Measurements from ENCODE around the gene TUBGCP4. TPM values are rescaled to one million over a fixed set of nuclear protein-coding genes. Genes with fewer than 3 reads are reported as not detected.

Gene TUBGCP4
- total and polyA plus RNA-seq, 9 of the 15 experiments (the other 6 are each of a cell fraction or from before 2014, with no cell fraction given), result 10.7 to 50.2 (median 29.6) TPM

GRCh38 chr15:43440721-43441281 is 69.9 kb downstream of the TUBGCP4 start (continued):
- TF ChIP-seq CREBBP (IDR thresholded peaks at IDR 0.05; ENCODE audit: low read depth, low read length) (no peak), SRF (CRISPR knock-in tag; IDR thresholded peaks at IDR 0.05) (no peak), SMAD3 (CRISPR knock-in tag; conservative IDR thresholded peaks at IDR 0.05) (no peak), ZNF324 (CRISPR knock-in tag; IDR thresholded peaks at IDR 0.05) (no peak), RUNX1 (IDR thresholded peaks at IDR 0.05; ENCODE audit: low read depth) (no peak), SMC3 (conservative IDR thresholded peaks at IDR 0.05; ENCODE audit: insufficient read depth, low read depth, low read length) (peak; percentile 81), CTBP1 (IDR thresholded peaks at IDR 0.05; ENCODE audit: borderline replicate concordance) (peak; percentile 82; the same call in 1 of the 2 replicates), NFE2 (IDR thresholded peaks at IDR 0.05; ENCODE audit: low read depth) (peak; percentile 99), ZNF175 (CRISPR knock-in tag; IDR thresholded peaks at IDR 0.05; ENCODE audit: low read depth) (no peak), ZNF584 (CRISPR knock-in tag; IDR thresholded peaks at IDR 0.05; ENCODE audit: low read depth) (no peak), ZHX1 (conservative IDR thresholded peaks at IDR 0.05; ENCODE audit: low read length) (no peak), ETV1 (tag; conservative IDR thresholded peaks at IDR 0.05; ENCODE audit: low read depth) (no peak), KLF1 (tag; IDR thresholded peaks at IDR 0.05) (no peak), SRSF9 (IDR thresholded peaks at IDR 0.05; ENCODE audit: borderline replicate concordance, low read depth, low read length) (no peak), KAT2B (IDR thresholded peaks at IDR 0.05; ENCODE audit: low read depth, low read length) (no peak), PHF21A (IDR thresholded peaks at IDR 0.05; ENCODE audit: borderline replicate concordance, low read depth) (no peak; the same call in 1 of the 2 replicates), SIN3B (IDR thresholded peaks at IDR 0.05; ENCODE audit: low read depth) (no peak)
- TF ChIP-seq, protein P1, sequence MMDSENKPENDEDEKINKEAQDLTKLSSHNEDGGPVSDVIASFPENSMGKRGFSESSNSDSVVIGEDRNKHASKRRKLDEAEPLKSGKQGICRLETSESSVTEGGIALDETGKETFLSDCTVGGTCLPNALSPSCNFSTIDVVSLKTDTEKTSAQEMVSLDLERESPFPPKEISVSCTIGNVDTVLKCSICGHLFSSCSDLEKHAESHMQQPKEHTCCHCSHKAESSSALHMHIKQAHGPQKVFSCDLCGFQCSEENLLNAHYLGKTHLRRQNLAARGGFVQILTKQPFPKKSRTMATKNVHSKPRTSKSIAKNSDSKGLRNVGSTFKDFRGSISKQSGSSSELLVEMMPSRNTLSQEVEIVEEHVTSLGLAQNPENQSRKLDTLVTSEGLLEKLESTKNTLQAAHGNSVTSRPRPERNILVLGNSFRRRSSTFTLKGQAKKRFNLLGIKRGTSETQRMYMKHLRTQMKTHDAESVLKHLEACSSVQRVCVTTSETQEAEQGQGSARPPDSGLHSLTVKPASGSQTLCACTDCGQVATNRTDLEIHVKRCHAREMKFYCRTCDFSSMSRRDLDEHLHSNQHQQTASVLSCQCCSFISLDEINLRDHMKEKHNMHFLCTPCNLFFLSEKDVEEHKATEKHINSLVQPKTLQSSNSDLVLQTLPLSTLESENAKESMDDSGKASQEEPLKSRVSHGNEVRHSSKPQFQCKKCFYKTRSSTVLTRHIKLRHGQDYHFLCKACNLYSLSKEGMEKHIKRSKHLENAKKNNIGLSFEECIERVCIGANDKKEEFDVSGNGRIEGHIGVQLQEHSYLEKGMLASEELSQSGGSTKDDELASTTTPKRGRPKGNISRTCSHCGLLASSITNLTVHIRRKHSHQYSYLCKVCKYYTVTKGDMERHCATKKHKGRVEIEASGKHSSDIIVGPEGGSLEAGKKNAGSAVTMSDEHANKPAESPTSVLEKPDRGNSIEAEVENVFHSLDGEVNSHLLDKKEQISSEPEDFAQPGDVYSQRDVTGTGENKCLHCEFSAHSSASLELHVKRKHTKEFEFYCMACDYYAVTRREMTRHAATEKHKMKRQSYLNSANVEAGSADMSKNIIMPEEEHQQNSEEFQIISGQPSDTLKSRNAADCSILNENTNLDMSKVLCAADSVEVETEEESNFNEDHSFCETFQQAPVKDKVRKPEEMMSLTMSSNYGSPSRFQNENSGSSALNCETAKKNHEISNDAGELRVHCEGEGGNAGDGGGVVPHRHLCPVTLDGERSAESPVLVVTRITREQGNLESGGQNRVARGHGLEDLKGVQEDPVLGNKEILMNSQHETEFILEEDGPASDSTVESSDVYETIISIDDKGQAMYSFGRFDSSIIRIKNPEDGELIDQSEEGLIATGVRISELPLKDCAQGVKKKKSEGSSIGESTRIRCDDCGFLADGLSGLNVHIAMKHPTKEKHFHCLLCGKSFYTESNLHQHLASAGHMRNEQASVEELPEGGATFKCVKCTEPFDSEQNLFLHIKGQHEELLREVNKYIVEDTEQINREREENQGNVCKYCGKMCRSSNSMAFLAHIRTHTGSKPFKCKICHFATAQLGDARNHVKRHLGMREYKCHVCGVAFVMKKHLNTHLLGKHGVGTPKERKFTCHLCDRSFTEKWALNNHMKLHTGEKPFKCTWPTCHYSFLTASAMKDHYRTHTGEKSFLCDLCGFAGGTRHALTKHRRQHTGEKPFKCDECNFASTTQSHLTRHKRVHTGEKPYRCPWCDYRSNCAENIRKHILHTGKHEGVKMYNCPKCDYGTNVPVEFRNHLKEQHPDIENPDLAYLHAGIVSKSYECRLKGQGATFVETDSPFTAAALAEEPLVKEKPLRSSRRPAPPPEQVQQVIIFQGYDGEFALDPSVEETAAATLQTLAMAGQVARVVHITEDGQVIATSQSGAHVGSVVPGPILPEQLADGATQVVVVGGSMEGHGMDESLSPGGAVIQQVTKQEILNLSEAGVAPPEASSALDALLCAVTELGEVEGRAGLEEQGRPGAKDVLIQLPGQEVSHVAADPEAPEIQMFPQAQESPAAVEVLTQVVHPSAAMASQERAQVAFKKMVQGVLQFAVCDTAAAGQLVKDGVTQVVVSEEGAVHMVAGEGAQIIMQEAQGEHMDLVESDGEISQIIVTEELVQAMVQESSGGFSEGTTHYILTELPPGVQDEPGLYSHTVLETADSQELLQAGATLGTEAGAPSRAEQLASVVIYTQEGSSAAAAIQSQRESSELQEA (IDR thresholded peaks at IDR 0.05; ENCODE audit: low read depth), result no peak

All from K562 (cell line).